Measurements from ENCODE around the gene WDR77.

Gene WDR77

DNA sequence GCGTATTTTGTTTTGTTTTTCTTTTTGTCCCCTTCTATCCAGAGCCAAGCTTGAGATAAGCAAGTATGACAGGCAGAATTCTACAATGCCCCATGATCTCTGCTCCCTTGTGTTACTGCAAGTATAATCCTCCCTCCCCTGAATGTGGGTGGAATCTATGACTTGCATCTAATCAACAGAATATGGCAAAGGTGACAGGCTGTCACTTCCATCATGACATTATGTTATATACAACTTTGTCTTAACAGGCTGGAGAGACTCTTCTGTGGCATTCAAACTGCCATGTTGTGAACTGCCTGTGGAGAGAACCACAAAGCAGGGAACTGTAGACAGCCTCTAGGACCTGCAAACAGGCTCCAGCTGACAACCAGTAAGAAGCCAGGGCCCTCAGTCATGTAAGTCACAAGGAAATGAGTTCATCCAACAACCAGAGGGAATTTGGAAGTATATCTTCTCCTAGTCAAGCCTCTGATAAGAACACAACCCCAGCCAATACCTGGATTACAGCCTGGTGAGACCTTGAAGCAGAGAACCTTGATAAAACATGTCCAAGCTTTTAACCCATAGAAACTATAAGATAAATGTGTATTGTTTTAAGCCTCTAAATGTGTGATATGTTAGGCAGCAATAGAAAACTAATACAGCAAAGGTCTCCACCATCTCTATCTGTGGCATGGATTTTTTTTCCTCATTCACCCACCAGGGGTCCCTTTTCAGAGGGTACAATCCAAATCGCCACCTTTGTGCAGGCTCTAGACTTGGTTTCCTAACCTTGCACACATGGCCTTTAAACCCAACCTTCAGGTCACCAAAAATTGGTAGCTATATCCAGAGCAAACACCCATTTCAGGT lies 19.0 kb upstream of the WDR77 start:
- DNase-seq = no peak

DNA sequence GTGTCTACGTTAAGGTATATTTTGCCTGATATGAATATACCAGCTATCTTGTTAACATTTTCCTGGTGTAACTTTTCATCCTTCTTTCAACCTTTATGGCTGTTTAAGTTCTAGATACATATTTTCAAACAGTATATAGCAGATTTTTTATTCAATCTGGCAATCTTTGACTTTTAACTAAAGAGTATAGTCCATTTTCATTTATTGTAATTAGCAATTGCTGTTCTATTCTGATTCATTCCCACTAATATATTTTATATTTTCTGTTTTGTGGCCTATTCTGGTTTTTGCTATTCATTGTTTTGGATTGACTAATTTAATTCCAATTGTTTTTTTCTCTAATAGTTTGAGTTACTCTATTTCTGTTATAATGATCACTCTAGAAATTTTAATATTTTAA lies 17.4 kb upstream of the WDR77 start:
- no peak for DNase-seq

DNA sequence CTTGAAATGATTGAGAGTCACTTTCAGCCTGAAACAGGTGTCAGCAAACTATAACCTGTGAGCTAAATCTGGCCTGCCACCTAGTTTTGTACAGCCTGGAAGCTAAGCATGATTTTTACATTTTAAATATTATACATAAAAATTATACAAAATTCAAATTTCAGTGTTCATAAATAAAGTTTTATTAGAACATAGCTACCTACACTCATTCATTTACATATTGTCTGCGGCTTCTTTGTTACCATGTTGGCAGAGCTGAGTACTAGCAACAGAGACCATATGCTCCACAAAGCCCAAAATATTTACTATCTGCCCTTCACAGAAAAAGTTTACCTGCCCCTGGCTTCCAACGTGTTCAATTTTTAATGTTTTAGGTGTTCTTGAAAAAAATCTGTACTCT lies 16.7 kb upstream of the WDR77 start:
- DNase-seq = no peak

DNA sequence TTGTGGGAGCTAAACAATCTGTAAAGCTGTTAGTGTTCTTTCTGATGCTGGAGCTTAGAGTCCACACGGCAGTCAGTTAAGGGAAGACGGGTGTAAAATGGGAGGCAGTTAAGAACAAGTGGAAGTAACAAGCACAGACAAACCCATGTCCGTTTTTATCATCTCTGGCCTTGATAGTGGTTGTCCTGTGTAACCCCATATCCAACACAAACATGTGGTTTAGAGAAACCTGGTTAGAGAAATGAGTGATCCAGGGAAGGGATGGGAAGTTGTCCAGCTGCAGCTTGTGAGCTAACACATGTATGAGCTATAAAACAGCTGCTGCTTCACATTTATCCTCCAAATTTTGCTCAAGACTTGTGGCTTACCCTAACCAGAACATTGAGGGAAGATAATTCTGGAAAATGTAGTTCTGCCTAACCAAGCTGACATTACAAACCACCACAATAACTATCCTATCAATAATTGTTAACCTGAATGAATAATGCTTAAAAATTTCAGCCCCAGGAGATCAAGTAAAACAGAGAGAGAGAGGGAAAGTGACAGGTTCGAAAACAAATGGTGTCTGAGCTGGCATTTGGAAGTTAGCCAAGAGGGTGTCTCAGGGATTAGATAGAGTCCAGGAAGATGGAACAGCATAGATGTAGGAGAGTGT lies 14.1 kb upstream of the WDR77 start:
- no peak for DNase-seq

DNA sequence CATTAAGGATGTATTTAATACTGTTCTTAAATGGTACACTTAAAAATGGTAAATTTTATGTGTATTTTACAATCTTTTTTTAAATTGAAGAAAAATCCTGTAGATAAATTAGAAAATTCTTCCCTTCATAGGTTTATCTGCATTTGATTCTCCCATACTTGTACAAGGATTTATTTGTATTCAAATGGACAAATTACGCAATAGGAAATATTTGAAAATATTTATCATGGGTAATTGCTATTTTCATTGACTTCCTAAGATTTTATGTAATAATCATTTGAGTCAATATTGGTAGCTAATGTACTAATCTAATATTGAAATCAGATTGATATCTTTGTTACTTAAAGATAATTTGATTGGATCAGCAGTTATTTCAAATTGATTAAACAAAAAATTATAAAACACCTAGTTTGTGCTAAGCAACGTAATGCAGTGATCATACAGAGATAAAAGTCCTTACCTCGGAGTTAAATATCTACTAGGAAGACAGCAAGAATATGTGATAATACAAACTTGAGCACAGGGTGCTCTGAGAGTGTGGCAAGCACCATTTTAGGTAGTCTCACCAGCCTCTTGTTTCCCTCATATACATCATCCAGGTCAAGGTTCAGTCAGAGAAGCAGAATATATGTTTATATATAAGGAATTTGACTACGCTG lies 13.4 kb upstream of the WDR77 start:
- DNase-seq = no peak

DNA sequence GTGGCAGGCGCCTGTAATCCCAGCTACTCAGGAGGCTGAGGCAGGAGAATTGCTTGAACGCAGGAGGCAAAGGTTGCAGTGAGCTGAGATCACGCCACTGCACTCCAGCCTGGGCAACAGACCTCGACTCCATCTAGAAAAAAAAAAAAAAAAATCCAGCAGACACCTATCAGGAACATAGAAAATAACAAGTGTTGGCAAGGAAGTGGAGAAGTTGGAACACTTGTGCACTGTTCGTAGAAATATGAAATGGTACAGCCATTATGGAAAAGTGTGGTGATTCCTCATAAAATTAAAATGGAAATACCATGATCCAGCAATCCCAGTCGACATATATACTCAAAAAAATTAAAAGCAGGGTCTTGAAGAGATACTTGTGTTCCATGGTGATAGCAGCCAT lies 12.7 kb upstream of the WDR77 start:
- no peak for DNase-seq

DNA sequence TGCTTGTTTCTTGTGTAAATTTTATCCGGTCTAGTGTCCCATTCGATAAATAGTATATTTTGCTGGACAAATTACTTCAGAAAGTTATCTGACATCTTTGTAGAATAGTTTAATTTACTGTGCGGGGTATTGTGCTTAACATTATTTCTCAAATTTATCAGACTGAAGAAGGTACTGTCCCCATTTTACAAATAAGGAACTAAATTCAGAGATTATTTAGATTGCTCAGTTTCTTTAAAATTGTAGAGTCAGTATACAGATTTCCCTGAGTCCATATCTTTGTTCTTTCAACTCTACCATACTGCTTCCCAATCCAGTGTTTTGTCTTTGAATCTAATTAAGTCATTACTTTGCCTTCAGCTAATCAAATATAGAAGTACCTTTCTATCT lies 6.6 kb upstream of the WDR77 start:
- DNase-seq = no peak

DNA sequence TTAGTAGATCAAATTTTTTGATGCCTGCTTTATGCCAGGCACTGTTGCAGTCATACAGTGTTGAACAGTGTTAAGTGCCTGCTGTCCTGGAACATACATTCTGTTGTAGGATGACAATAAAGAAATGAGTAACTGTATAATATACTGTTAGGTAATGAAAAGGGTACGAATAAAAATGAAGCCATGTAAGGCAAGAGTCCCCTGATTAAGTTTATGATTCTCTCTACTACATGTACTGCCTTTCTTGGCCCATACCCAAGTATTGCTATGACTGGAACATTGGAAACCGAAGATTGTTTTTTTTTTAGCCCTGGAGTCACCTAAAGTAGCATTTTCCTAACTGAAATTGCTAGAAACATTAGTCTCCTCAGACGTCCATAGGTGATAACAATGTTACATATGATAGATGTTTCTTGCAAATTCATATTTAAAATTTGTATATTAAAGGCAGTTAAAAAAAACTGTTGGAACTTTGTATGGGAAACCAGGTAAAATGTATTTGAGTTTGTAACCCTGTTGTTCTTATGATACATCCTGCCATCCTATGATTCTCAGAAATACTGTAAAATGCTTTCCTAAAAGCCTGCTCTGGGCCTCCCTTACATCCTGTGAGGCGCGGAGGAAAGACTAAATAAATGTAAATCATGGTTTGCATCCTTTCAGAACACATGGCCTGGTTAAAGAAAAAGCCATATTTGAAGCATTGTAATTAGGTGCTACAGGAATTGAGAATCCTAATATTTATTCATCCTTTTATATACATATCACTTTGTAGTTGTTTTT lies 6.0 kb upstream of the WDR77 start:
- DNase-seq = no peak

DNA sequence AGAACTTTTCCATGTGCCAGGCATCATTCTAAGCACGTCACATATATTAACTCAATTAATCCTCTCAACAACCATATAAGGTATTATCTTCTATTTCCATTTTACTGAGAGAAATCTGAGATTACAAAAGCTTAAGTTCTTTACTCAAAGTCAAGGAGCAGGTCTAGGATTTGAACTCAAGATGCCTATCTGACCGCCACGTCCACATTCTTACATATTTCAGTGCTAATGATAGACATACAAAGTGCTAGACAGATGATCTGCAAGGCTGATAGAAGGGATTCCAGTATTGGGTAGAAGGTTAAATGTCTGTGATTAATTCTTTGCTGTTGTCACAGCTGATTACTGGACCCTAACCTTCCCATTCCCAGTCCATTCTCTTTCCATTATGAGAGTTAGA lies 4.7 kb upstream of the WDR77 start:
- DNase-seq = no peak

DNA sequence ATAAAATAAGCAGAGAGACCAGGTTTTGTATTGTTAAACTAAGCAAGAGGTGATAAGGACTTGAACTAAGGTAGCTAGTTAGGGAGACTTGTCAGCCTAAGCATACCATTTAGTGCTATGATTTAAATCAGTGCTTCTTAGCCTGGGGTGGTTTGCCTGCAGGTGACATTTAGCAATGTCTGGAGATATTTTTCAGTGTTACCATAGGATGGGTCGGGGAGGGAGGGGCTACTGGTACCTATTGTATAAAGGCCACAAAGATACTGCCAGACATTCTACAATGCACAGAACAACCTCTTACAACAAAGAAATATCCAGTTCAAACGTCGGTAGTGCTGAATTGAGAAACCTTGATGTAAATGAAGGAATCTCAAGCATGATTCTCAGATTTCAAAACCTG lies 3.5 kb upstream of the WDR77 start:
- DNase-seq = no peak

DNA sequence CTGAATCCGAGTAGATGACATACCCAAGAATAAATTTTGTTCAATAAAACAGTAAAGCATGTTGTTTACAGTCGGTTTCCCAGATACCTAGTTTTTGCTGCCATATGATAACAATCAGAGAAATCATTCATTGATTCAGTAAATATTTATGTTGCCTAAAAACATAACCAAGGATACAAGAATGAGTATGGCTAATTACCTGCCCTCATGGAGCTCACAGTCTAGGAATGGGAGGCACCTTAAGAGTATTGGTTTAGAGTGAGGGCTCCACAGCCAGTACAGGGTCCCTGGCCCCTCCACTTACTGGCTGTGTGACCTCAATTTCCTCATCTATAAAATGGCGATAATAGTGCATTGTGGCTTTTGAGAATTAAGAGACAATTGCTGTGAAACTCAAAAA lies 1.1 kb upstream of the WDR77 start:
- DNase-seq = no peak

DNA sequence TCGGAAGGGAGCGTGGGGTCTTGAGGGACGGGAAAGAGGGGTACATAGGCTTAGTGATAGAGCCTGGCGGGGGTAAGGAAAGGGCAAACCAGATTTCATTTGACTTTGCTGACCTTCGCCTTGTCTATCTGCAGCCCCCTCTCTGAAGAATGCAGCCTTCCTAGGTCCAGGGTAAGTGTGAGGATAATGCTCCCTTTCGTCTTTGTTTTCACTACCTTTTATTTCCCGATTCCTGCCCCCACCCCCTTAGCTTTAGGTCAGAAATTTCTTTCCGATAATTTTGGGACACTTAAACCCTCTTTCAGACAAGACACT lies 604 bp upstream of the WDR77 start:
- no peak for DNase-seq

DNA sequence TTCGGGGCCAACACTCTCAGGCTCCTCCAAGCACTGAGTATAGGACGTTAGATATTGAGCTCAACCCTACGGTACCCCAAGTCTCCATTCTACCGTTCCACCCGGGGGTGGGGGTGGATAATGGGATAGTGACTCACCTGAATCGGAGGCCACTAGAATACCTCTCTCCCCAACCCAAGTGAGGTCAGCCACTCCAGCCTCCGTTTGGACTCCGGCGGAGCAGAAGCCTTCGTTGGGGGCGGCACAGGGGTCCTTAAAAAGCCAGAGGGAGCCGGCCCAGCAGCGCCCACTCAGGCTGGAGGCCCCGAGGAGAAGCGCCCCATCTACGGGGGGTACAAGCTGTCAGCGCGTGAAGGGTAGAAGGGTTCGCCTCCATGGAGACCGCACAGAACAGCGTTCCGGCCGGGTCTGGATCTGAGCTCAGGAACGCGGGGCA lies 556 bp downstream of the WDR77 start:
- DNase-seq = no peak

DNA sequence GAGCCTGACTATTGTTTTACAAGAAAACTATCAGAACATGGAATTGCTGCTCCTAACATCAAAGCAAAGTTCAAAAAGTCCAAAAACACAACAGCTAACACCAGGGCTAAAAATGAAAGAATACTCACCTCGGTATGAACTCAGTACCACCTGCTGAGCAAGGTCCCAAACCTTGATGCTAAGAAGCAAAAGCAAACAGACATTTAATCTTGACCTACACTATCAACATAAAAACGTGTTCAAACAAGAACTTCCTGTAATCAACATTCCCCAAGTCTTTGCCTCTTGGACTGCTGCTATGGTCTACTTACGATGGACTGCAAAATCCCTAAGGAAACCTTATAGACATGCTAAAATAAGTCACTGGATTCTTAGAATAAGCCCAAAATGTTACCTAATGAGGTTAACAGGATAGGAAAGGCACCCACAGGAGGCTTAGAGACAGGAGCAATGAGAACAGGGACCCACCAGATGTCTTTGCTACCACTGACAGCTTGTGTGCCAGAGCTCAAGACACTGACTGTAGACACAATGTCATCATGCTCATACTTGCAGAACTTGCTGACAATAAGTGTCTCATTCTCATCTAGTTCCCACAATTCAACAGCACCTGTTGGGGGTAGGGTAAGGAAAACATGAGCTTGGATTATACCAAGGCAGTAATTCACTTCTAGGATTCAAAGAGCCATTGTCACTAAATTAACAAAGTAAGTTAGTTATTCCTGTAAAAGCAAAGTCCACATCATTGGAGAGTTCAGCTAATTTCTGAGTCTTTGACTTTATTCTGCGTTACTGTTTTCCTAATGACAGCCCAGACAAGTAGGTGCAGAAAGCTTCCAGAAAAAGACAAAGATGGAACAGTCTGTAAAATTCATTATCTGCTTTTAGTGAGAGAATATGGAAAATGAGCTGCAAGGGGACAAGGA lies 1.8 kb downstream of the WDR77 start:
- DNase-seq = no peak

DNA sequence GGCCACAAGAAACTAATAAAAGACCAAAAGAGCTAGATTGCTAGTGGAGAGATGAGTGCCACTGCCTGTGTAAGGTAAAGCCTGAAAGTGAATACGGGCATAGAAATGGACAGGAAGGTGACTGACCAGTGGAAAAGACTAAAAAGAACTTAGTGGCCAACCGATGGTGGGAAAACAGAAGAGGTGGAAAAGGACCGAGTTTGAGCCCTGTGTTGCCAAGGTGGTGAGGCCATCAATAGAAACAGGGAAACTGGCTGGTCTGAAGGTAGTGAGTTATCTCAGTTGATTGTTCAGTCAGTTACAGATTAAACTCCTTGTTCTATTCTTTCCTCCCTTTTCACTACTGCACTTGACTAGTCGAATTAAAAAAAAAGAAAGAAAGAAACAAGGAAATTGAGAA lies 2.5 kb downstream of the WDR77 start:
- DNase-seq = no peak

DNA sequence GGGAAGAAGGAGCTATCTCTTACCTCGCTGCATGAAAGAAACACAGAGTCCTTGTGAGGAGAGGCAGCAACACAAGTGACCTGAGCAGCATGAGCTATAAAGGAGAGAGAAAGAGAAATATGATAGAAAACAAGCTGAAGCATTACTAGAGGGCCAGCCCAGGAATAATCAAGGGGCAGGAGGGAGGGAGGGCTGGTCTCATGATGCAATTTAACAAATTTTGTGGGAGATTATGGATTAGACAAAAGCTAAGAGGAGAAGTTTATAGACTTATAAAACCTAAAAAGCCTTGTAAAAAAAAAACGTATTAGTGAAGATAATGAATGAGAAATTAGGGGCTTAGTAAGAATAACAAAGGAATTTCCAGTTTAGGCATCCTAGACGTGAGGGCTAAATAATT lies 5.0 kb downstream of the WDR77 start:
- DNase-seq = no peak

DNA sequence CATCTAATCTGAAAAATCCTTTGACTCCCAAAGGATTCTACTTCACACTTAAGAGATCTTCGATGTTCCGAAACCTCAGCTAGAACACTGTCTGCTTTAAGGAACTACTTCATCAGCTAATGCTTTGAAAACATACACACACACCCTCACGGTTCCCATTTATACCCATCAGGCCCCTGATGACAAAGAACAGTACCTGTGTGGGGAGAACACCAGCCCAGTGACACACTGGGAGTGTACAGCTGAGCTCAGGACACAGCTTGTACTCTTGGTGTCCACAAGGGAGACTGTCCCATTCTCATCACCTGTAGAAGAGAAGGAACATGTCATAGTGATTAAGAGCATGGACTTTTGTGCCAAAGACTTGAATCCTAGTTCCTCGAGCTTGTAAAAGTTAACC lies 6.6 kb downstream of the WDR77 start:
- no peak for DNase-seq

DNA sequence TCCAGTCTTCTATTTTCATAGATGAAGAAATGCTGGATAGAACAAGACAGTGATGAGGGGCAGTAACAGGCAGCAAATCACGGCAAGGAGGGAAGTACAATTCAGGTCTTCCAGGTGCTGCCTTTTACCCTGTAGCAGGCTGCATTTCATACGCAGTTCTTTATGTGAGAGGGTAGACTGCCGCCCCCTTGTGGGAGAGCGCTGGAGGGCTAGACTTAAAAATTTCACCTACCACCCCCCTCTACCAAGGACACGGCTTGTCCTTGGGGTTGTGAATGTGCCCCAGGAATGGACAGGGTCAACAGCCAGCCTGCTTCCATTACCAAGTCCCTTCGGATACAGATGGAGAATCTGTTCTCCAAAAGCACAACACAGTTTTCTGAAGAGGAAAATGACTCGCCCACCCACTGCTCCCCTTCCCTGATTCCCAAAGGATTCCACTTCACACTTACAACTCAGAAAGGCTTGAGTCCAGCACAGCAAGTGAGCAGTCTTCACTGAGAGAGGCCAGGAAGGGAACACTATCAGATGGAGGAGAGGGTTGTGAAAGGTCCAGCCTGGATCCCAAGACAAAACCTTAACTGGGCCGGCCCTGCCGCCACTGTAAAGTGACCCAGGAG lies 7.4 kb downstream of the WDR77 start:
- DNase-seq = no peak

DNA sequence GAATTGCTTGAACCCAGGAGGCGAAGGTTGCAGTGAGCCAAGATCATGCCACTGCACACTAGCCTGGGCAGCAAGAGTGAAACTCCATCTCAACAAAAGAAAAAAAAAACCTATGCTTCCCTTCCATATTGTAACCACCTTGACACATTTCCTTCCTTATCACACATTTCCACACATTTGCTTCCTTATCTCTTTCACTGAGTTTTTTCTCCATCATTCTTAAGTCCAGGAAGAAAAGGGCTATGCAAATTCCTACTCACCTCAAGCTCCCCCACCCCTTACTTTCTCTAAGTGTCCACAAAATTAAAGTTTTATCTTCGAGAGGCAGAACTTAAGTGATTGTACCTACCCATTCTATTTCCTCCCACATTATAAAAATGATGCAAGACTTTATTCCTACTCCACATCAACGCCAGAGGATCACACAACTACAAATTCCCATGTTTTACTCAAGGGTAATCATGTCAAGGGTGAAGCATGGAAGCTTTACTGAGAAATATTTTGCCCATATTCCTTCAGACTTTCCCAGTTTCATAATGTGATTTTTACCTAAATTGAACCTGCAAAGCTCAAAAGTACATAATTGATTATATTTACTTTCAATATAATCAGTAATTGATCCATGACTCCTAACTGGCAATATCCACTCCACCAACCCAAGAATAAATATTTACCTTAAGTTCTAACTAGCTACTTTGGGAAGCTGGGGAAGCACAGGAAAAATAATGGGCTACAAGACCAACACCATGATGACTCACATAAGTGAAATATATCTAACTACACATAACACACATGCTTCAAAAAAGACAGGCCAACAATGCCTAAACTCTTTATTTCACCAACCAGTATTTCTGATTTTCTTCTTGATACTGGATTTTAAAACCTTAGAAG lies 9.3 kb downstream of the WDR77 start:
- DNase-seq = no peak

DNA sequence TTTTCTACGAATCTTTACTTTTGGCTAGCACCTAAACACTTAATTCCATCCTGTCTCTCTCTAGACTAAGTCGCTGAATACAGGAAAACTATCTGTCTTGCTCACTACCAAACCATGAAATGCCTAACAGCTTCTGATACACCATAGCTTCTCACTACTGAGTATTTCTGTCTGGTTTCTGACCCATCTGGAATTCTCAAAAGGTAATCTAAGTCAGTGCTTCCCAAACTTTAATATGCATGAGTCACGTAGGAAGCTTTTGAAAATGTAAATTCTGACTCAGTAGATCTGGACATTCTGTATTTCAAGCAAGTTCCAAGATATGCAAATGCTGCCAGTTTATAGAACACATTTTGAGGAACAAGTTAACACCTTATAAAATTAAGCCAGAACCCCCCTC lies 12.3 kb downstream of the WDR77 start:
- no peak for DNase-seq

DNA sequence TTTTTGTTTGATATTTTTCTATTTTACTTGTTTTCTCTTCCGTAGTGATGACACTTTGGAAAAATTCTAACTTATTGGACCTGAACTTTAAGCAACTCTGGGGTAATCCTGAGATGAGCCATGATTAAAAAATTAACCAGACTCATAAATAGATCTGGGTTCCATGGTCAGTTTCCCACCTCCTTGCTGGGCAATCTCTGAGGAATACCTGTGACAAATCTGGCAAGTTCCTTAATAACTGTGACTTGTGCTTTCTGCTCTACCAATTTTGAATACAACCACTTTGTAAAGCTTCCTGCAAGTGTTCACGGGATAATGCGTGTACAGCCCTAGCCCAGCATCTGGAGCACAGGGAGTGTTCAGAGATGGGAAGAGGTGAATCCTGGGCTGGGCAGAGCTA lies 24.8 kb downstream of the WDR77 start:
- DNase-seq = no peak
